Spinal cord (tissue), 10 donors: Measurements from ENCODE around the gene SYNM. TPM values are rescaled to one million over a fixed set of nuclear protein-coding genes. Genes with fewer than 3 reads are reported as not detected.

Experiments used
- DNase-seq, 6 donors: peaks; one replicate each; pipeline versions ENCODE4 v3.0.0 to v3.0.0-alpha.2; 2013 to 2015; ENCODE audit warnings: low spot score in 6 of 6, low read depth in 4 of 6
- H3K27ac ChIP-seq: one replicate; pipeline ENCODE4 v1.5.1; 2013; ENCODE audit warnings: low read depth, low read length, control low read depth
- H3K27me3 ChIP-seq: one replicate; pipeline ENCODE4 v1.6.1; 2013; ENCODE audit warnings: low read length; ENCODE audit not compliant: control insufficient read depth, insufficient read depth
- H3K36me3 ChIP-seq: one replicate; pipeline ENCODE4 v1.6.1; 2013; ENCODE audit warnings: low read length; ENCODE audit not compliant: control insufficient read depth, insufficient read depth
- H3K4me1 ChIP-seq: one replicate; pipeline ENCODE4 v1.6.1; 2013; ENCODE audit warnings: low read length; ENCODE audit not compliant: control insufficient read depth, insufficient read depth
- H3K4me3 ChIP-seq: one replicate; pipeline ENCODE4 v1.5.1; 2013; ENCODE audit warnings: low read depth, low read length, control low read depth
- H3K9me3 ChIP-seq: one replicate; pipeline ENCODE4 v1.6.1; 2013; ENCODE audit warnings: low read length; ENCODE audit not compliant: control insufficient read depth, insufficient read depth
- WGBS: methylation state at CpG from one replicate; pipeline ENCODE4 v1.1.5; 2013; ENCODE audit warnings: missing lambda C conversion rate; ENCODE audit not compliant: insufficient coverage; 5-methylcytosine and 5-hydroxymethylcytosine counted together
- polyA plus RNA-seq, 2 donors: library from polyadenylated mRNA; unstranded; fragments of 120-200 nt; gene quantifications; one replicate each; pipeline ENCODE4 v1.2.1, GENCODE V29; 2013; ENCODE audit not compliant: insufficient read length in 2 of 2
- total RNA-seq, 2 donors: library from RNA; depleted of rRNA in 1 of 2; stranded (reverse); fragments of 120-200 nt in 1 of 2; fragments of >200 nt in 1 of 2; gene quantifications; one replicate each; pipeline versions ENCODE4 v1.2.3 to v1.2.4, GENCODE V29; 2013 to 2014
- donor health status: healthy.

Gene SYNM
- total and polyA plus RNA-seq, 4 donors: 14.1 to 32.5 (median 28.5) TPM

GRCh38 chr15:99082798-99083197 lies 22.1 kb upstream of the SYNM start:
- H3K9me3 ChIP-seq: peaks cover 3% of the 10 kb centered on the region
- no peaks in the 10 kb centered on the region for H3K36me3 ChIP-seq
- no peaks in the 10 kb centered on the region for H3K27me3 ChIP-seq
- DNase-seq: no peak
- no CpG with 5 or more reads among the region's 1 CpG for WGBS
- no peak overlapping the region for H3K27ac ChIP-seq
- H3K4me1 ChIP-seq: no peaks in the 10 kb centered on the region
- H3K4me3 ChIP-seq: no peak overlapping the region

GRCh38 chr15:99084965-99085364 lies 19.9 kb upstream of the SYNM start:
- DNase-seq: no peak
- Histone ChIP-seq H3K4me1 (no peaks in the 10 kb centered on the region), H3K27ac (no peak overlapping the region), H3K9me3 (peaks cover 3% of the 10 kb centered on the region), H3K36me3 (no peaks in the 10 kb centered on the region), H3K27me3 (no peaks in the 10 kb centered on the region), H3K4me3 (no peak overlapping the region)
- 88% methylated on average over 4 of the region's 10 CpGs for WGBS

GRCh38 chr15:99085413-99086326 lies 19.2 kb upstream of the SYNM start:
- WGBS: 88% methylated on average over 4 of the region's 8 CpGs
- no peak for DNase-seq

GRCh38 chr15:99086327-99086667 lies 18.6 kb upstream of the SYNM start:
- no peak for DNase-seq
- H3K36me3 ChIP-seq: no peaks in the 10 kb centered on the region
- no CpG with 5 or more reads among the region's 2 CpGs for WGBS
- H3K4me1 ChIP-seq: no peaks in the 10 kb centered on the region
- H3K4me3 ChIP-seq: no peak overlapping the region
- peaks cover 3% of the 10 kb centered on the region for H3K9me3 ChIP-seq
- H3K27ac ChIP-seq: no peak overlapping the region
- H3K27me3 ChIP-seq: no peaks in the 10 kb centered on the region

More at GRCh38 chr15:99085413-99086326, 19.2 kb upstream of the SYNM start:
- H3K4me3 ChIP-seq: no peak overlapping the region
- no peaks in the 10 kb centered on the region for H3K4me1 ChIP-seq
- H3K27me3 ChIP-seq: no peaks in the 10 kb centered on the region
- H3K27ac ChIP-seq: no peak overlapping the region
- H3K36me3 ChIP-seq: no peaks in the 10 kb centered on the region
- peaks cover 3% of the 10 kb centered on the region for H3K9me3 ChIP-seq

- DNase-seq: no peak
- no peaks in the 10 kb centered on the region for H3K4me1 ChIP-seq
- H3K4me3 ChIP-seq: no peak overlapping the region
- H3K9me3 ChIP-seq: peaks cover 3% of the 10 kb centered on the region
- 95% methylated on average over 4 of the region's 11 CpGs for WGBS
- H3K27ac ChIP-seq: no peak overlapping the region
- H3K36me3 ChIP-seq: no peaks in the 10 kb centered on the region
- H3K27me3 ChIP-seq: no peaks in the 10 kb centered on the region
Measured at GRCh38 chr15:99087405-99087943, 17.4 kb upstream of the SYNM start.

- H3K36me3 ChIP-seq: no peaks in the 10 kb centered on the region
- H3K9me3 ChIP-seq: no peaks in the 10 kb centered on the region
- H3K27ac ChIP-seq: no peak overlapping the region
- no peaks in the 10 kb centered on the region for H3K27me3 ChIP-seq
- H3K4me3 ChIP-seq: no peak overlapping the region
- 17% methylated on average over 1 of the region's 3 CpGs for WGBS
- no peaks in the 10 kb centered on the region for H3K4me1 ChIP-seq
- DNase-seq: peak in 1 of 6 donors; percentile 66
Measured at GRCh38 chr15:99090011-99090699, 14.7 kb upstream of the SYNM start.

GRCh38 chr15:99090938-99091337 lies 13.9 kb upstream of the SYNM start:
- Histone ChIP-seq H3K9me3 (no peaks in the 10 kb centered on the region), H3K36me3 (no peaks in the 10 kb centered on the region), H3K27ac (no peak overlapping the region), H3K27me3 (no peaks in the 10 kb centered on the region), H3K4me1 (peaks cover 3% of the 10 kb centered on the region), H3K4me3 (no peak overlapping the region)
- WGBS: 56% methylated on average over 1 of the region's 1 CpG
- no peak for DNase-seq

GRCh38 chr15:99092554-99093172 lies 12.2 kb upstream of the SYNM start:
- no peak for DNase-seq
- no peaks in the 10 kb centered on the region for H3K9me3 ChIP-seq
- H3K36me3 ChIP-seq: no peaks in the 10 kb centered on the region
- no peak overlapping the region for H3K4me3 ChIP-seq
- H3K27ac ChIP-seq: no peak overlapping the region
- H3K27me3 ChIP-seq: no peaks in the 10 kb centered on the region
- H3K4me1 ChIP-seq: peaks cover 10% of the 10 kb centered on the region
- 95% methylated on average over 9 of the region's 13 CpGs for WGBS

GRCh38 chr15:99095626-99096025 lies 9.3 kb upstream of the SYNM start:
- 33% methylated on average over 3 of the region's 3 CpGs for WGBS
- H3K4me1 ChIP-seq: peaks cover 16% of the 10 kb centered on the region
- DNase-seq: peak in 1 of 6 donors; percentile 34
- no peak overlapping the region for H3K4me3 ChIP-seq
- H3K9me3 ChIP-seq: no peaks in the 10 kb centered on the region
- peaks cover 9% of the 10 kb centered on the region for H3K27me3 ChIP-seq
- H3K27ac ChIP-seq: no peak overlapping the region
- peaks cover 2% of the 10 kb centered on the region for H3K36me3 ChIP-seq
